Activated gamma-delta T cell treated with anti-CD3 and anti-CD28 coated beads, Interleukin-2, amount 50 U/mL, for 16 hours (primary cell): Measurements from ENCODE around the gene WDR13.
A peak's percentile ranks its signal among the peaks of the same experiment; 100 is the strongest.
"Not testable (repeated sequence)": the region's sequence is repeated elsewhere in the genome, so short reads cannot be mapped to it uniquely, and the experiment has no call there.

Experiments used
- DNase-seq: peaks from one replicate; pipeline ENCODE4 v3.0.0-alpha.2; 2020; ENCODE audit warnings: low read depth

WDR13 gene

DNA sequence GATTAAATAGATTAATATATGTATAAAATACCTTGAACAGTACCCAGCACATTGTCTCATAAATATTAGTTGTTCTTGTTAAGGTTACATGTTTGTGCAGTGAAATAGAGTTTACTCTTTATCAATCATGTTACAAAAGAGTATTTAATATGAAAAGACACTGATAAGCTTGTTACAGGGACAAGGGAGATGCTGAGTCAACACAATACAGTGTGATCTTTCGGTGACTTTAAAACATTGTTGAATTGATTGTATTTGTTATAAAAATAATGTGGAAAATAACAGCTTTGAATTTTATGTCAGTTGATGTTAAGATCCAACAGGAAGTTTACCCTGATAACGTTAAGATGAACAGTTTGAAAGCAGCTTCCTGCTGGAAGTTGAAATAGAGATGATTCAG, 1.4 kb upstream of the WDR13 start:
- no peak for DNase-seq

DNA sequence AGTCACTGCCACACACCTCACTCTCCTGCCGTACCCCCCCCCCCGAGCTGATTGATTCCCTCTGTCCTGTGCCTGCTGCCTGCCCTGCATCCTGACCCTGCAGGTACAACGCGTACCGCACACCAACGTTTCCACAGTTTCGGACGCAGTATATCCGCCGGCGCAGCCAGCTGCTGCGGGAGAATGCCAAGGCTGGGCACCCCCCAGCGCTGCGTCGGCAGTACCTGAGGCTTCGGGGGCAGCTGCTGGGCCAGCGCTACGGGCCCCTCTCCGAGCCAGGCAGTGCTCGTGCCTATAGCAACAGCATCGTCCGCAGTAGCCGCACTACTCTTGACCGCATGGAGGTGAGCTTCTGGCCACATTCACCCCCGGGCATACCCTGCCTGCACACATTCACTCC, 1.3 kb downstream of the WDR13 start:
- no peak for DNase-seq

DNA sequence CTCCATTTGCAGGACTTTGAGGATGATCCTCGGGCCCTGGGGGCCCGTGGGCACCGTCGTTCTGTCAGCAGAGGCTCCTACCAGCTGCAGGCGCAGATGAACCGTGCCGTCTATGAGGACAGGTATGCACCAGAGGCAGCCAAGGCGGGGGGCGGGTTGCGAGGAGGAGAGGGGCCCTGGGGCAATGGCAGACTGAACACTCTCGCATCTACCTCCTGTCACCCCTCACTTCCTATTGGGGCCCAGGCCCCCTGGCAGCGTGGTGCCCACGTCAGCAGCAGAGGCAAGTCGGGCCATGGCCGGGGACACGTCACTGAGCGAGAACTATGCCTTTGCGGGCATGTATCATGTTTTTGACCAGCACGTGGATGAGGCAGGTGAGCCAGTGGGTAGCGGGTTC, 2.0 kb downstream of the WDR13 start:
- no peak for DNase-seq

DNA sequence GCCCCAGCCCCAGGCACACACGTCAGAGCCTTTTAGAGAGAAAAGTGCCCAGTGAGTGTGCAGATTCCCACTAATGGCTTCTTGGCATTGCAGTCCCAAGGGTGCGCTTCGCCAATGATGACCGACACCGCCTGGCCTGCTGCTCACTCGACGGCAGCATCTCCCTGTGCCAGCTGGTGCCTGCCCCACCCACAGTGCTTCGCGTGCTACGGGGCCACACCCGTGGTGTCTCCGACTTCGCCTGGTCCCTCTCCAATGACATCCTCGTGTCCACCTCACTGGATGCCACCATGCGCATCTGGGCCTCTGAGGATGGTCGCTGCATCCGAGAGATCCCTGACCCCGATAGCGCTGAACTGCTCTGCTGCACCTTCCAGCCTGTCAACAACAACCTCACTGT, 2.9 kb downstream of the WDR13 start:
- DNase-seq, result no peak

DNA sequence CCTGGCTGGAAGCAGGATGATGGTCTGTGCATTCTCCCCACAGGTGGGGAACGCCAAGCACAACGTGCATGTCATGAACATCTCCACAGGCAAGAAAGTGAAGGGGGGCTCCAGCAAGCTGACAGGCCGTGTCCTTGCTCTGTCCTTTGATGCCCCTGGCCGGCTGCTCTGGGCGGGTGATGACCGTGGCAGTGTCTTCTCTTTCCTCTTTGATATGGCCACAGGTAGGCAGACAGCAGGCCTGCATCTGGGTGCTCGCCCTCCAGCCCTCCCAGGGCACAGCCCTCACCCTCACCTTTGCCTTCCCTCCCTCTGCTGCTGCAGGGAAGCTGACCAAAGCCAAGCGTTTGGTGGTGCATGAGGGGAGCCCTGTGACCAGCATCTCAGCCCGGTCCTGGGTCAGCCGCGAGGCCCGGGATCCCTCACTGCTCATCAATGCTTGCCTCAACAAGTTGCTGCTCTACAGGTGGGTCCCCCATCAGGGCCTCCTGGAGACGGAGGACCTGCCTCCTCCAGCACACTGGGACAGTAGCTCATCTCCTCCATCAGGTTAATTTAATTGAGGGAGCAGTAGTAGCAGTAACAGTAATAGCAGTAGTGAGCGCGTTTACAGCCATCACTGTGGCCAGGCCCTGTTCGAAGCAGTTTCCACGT, 4.6 kb downstream of the WDR13 start:
- DNase-seq, result no peak

DNA sequence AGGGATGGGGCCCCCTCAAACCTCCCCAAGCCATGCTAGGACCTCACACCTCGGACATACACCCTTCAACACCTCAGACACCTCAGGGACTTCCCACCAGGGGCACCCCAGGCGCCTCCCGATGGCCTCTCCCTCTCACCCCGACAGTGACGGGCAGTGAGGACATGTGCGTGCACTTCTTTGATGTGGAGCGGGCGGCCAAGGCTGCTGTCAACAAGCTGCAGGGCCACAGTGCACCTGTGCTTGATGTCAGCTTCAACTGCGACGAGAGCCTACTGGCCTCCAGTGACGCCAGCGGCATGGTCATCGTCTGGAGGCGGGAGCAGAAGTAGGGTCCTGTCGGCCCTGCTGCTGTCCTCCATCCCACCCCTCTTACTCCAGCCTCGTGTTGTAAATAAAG, 7.4 kb downstream of the WDR13 start:
- DNase-seq, result no peak

DNA sequence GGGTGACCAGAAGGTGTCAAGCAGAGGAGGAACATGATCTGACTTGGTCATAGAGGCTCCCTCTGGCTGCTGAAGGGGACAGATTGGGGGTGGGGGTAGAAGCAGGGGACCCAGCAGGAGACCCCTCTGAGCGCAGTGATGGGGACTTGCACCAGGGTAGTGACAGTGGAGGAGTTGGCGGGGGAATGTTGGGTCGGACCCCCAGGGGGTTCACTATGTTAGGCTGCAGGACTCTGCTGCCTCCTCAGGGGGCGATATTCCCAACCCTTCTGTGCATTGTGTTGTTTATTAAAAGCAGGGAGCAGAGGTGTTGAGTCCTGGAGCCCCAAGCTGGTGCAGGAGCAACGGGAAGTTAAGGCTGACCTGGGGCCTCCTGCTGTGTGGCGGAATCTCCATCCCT, 8.8 kb downstream of the WDR13 start:
- DNase-seq, result no peak

DNA sequence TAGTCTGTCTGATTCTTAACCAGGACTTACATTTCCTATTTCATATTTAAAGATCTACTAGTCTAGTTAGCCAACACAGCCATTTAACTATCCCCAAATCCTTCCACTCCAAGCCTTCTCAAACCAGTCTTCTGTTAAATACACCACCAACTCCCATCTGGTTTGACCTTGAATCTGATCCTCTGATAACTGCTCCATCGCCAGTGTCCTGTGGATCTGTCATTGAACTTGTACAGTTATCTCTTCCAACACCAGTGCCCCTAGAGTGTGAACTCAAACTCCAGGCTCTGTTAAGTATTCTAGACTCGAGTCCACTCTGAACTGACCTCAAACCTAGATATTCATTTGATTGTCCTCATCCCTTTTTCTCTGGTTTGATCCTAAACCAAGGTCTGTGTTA, 14.4 kb downstream of the WDR13 start:
- no peak for DNase-seq

DNA sequence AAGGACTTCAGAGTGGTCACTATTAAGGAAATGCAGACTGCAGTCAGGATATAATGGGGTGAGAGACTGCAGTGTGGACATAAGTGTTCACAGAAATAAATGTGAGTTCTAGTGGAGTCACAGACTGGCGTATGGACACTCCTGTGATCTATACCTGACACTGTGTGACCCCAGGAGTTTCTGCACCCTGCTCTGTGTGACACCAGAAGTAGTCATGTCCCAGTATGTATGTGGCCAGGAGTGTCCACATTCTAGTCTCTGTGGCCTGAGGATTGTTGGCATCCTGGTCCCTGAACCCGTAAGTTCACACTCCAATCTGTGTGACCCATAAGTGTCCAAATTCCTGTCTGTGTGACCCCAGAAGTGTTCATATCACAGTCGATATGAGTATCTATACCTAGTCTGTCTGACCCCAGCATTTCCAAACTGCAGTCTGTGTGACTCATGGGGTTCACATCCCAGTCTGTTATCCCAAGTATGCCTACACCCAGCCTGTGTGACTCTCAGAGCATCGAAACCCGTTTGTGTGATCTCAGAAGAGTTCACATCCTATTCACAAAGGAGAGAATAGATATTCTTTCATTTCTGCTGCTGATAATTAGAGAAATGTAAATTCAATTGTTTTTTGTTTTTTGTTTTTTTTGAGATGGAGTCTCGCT, 16.3 kb downstream of the WDR13 start:
- no peak for DNase-seq

DNA sequence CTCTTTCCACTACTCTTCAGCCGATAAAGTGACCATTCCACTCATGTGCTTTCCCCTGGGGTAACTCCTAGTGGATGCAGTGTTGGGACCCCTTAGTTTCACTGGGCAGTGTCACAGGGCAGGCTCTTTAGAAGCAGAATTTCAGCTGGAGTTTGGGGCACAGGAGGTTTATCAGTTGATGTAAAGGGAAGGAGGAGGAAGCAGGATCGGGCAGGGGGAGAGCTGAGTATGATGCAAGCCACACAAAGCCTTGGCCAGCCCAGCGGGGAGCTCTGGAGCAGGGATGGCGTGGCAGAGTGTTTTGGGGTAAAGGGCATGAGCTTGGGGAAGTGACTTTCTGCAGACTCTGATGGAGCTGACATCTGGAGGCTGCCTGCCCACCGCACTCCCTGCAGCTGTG, 19.3 kb downstream of the WDR13 start:
- DNase-seq, result no peak

DNA sequence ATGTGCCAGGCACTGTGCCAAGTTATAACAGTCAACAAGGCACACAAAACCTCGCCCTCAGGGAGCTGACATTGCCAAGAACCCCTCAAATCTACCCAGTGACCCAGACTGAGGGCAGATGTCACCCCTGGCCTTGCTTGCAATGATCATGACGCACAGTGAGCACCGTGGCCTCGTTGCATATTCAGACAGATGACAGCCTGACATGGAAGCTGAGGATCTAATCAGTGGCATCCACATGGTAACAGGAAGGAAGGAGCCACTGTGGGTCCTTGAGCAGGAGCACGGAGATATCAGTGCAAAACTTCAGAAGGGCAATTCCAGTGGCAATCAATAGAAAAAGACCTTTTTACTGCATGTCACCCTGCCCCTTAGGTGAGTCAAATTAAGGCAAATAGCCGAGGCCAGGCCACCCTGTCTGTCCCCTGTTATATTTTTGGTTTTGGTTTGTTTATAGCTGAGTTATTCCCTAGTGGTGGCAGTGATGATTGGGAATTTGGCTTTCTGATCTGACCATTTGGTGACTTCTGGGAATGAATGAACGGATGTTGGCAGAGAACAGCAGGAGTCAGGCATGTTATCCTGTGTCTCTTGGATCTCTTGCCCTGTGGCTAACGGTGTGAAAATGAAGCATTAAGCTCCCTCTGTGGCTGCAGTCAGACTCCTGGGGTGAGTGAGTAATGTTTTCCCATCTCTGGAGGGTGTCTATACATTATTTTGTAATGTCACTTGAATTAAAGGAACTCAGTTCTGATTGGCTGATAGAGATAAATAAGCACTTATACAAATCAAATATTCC, 20.4 kb downstream of the WDR13 start:
- no peak for DNase-seq

DNA sequence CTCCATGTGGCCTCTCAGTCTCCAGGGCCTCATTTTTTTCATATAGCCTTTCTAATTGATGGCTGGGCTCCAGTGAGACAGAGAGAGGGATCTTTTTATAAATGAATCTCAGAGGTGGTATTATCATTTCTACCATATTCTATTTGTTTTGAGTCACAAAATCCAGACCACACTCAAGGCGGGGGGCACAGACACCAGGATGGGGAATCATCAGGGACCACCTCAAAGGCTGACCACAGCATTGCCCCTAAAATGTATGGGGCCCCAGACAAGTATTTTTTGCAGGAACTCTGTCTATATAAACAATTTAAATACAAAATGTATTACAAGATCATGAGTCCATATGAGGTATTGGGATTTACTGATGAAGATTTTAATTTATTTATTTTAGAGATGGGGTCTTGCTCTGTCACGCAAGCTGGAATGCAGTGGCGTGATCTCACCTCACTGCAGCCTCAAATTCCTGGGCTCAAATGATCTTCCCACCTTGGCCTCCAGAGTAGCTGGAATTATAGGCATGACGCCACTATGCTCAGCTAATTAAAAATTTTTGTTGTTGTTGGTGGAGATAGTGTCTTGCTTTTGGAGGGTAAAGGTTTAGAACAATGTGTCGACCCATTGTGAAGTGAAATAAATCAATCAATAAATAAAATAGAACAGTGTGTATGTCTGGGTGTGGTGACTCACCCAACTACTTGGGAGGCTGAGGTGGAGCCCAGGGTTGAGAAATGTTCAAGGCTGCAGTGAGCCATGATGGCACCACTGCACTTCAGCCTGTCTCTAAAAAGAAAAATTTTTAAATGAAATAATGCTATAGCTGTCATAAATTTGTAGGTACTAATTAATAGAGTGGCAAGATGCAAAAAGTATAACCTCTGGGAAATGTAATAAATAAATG, 29.4 kb downstream of the WDR13 start:
- no peak for DNase-seq

DNA sequence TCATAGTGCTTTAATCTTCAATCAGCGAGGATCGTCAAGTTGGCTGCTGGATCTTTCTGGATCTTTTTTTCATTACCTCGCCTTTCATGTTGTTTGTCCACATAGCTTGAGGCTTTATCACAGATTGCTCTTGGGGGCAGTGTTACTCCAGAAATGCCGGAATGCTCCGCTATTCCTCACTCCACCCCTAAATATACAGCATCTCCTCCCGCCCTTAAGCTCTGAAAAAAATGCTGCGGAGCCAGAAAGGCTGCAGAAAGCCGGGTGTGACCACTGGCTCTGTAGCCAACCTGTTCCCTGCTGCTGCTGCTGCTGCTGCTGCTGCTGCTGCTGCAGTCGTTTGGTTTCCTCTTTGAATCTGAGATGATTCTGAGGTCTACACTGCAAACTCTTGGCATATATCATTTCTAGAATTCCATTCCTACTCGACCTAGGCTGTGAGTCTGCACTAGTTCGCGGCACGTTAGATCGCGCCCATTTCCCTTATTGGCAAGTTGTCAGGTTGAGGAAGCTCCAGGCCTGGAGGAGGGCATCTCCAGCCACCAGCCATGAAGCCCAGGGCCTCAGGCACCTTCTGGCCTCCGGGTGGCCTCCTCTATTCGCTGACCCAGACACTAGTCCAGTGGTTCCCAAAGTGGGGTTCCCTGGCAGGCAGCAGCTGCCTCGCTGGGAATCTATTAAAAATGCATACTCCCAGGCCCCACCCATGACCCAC, 34.2 kb downstream of the WDR13 start:
- DNase-seq, result peak; percentile 34

DNA sequence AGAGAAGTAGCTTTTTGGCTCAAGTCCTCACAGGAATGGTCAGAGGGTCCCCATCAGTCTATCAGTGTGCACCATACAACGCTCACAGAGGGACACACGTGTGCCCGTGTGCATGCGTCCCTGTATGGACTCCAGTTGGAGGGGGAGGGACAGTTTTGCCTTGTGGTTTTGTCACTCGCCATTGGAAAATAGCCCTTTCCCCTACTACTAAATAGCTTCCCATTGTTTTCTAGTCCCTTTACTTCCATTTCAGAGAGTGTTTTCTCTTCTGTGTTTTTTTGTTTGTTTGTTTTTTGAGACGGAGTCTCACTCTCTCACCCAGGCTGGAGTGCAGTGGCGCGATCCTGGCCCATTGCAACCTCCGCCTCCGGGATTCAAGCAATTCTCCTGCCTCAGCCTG, 34.9 kb downstream of the WDR13 start:
- no peak for DNase-seq

DNA sequence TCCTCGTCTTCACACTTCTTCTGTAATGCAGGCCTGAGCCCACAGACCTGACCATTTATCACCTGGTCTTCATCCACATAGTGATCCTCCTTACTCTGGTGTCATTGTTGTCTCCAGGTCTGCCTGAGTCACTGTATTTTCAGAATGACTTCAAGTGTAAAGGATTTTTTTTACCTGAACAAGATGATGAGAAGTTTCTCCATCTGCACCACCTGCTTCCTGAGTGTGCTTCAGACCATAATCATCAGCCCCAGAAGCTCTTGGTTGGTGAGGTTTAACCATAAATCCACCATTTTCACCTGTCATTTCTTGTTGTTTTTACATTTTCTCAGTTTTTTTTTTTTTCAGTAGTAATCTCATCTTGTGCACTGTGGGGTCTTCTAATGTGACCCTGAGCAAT, 39.0 kb downstream of the WDR13 start:
- no peak for DNase-seq

DNA sequence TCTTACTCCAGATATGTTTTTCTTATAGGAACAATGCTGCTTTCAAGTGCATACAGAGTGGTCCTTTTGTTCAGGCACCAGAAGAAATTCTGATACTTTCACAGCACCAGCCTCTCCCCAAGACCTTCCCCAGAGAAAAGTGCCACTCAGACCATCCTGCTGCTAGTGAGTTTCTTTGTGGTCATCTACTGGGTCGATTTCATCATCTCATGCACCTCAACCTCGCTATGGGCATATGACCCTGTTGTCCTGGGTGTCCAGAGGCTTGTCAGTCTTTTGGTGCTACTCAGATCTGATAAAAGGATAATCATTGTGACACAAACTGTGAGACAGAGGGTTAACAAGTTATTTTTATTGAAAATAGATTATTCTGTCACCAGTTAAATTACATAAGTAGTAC, 39.5 kb downstream of the WDR13 start:
- no peak for DNase-seq

DNA sequence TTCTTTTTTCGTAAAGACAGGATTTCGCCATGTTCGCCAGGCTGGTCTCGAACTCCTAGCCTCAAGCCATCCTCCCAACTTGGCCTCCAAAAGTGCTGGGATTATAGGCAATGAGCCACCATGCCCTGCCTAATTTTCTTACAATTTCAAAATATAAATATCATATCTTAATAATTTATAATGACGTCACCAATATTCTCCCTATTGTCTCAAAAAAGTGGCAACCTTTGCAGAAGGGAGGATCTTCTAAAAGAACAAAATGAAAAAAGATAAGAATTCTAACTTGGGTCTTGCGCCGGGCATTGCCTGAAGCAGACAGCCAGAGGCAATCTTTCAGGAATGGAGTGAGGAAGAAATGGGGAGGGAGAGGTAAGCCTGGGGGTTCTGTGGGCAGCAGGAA, 48.4 kb downstream of the WDR13 start:
- DNase-seq, result no peak

DNA sequence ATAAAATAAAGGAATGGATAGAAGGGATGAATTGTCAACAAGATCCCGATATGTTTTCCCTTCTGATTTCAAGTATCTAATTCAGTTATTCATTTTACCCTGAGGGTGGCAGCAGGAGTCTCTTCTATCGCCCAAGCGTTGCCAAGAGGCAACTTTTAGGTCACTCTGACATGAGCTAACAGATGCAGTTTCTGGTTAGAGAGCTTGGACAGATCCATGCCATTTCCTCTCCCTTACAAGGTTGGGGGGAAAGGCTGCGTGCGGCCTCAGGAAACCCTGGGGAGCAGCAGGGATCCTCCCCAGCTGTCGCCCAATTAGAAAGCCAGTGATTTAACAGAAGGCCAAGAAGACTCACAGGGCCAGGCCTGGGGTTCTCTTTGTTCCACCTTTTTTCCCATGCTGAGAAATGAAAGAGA, 51.1 kb downstream of the WDR13 start:
- peak; percentile 9 for DNase-seq

DNA sequence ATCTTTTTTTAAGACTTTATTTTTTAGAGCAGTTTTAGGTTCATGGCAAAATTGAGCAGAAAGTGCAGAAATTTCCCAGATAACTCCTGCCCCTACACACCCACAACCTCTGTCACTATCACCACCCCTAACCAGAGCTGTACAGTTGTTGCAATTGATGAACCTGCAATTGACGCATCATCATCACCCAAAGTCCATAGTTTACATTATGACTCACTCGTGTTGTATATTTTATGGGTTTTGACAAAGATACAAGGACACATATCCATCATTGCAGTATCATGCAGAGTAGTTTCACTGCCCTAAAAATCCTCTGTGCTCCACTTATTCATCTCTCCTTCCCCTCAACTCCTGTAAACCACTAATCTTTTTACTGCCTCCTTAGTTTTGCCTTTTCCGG, 51.8 kb downstream of the WDR13 start:
- no peak for DNase-seq

DNA sequence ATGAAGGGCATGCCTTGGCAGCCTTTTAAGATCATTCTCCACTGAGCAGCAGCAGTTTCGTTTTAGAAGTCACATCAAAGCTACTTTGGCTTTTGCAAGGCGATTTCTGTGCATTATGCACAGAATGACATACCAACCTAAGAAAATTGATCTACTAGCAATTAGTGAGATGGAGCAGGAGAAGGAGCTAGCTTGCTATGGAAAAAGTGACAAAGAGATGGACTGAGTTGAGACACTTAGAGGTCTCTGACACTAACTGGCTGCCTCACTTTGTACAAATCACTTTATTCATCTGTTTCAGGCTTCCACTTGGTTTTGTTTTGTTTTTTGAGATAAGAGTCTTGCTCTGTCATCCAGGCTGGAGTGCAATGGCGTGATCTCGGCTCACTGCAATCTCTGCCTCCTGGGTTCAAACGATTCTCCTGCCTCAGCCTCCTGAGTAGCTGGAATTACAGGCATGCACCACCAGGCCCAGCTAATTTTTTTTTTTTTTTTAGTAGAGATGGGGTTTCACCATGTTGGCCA, 54.8 kb downstream of the WDR13 start:
- DNase-seq, result not testable (repeated sequence)

DNA sequence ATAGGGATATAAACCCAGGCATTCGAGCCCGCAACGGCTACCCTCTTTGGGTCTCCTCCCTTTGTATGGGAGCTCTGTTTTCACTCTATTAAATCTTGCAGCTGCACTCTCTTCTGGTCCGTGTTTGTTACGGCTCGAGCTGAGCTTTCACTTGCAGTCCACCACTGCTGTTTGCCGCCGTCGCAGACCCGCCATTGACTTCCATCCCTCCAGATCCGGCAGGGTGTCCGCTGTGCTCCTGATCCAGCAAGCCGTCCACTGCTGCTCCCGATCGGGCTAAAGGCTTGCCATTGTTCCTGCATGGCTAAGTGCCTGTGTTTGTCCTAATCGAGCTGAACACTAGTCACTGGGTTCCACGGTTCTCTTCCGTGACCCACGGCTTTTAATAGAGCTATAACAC, 57.5 kb downstream of the WDR13 start:
- DNase-seq, result not testable (repeated sequence)
